ENCODE results near the gene LIN54.

DNA sequence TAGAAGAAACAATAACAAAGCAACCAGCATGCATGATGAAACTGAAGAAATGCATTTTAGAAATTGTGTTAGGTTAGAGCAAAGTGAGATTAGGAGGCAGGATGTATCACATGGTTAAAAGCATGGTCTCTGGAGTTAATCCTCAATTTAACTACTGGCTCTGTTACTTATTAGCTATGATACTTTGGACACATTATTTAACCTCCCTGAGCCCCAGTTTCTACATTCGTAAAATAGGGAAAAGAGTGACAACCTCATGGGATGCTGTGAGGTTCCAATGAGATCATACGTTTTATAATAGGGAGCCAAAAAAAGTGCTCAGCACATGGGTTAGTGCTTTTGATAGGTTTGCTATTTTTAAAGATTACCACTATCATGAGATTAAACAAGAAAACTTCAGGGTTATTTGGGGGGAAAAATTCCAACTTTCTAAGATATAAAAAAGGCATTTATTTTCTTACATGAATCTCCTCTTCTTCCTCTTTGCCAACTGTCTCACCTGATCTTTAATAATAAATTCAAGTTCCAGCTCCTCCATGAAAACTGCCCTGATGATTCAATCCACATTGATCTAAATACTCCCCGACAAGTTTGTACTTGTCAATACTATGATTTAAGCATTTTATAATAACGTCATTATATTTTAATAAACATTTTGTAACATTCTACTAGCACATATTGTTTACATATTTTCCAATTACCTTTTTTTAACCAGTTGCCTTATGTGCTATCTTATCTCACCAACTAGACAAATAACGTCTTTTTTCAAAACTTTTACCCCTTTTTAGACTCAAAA lies 124.3 kb downstream of the LIN54 start:
- TF ChIP-seq, protein P1, sequence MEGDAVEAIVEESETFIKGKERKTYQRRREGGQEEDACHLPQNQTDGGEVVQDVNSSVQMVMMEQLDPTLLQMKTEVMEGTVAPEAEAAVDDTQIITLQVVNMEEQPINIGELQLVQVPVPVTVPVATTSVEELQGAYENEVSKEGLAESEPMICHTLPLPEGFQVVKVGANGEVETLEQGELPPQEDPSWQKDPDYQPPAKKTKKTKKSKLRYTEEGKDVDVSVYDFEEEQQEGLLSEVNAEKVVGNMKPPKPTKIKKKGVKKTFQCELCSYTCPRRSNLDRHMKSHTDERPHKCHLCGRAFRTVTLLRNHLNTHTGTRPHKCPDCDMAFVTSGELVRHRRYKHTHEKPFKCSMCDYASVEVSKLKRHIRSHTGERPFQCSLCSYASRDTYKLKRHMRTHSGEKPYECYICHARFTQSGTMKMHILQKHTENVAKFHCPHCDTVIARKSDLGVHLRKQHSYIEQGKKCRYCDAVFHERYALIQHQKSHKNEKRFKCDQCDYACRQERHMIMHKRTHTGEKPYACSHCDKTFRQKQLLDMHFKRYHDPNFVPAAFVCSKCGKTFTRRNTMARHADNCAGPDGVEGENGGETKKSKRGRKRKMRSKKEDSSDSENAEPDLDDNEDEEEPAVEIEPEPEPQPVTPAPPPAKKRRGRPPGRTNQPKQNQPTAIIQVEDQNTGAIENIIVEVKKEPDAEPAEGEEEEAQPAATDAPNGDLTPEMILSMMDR (IDR thresholded peaks at IDR 0.05) = no peak
- no peak for TF ChIP-seq ZFX (IDR thresholded peaks at IDR 0.05; ENCODE audit: borderline replicate concordance)

Measured in 22Rv1 (cell line).